Hematopoietic multipotent progenitor cell treated with erythropoietin and hydrocortisone succinate and interleukin-3 and kit ligand, for 6 days (in vitro differentiated cells): ENCODE measurements around the gene ARHGEF6.
A peak's percentile ranks its signal among the peaks of the same experiment; 100 is the strongest.

Experiments
- DNase-seq: peaks from one replicate; pipeline ENCODE4 v3.0.0-alpha.2; 2015

ARHGEF6 gene

DNA sequence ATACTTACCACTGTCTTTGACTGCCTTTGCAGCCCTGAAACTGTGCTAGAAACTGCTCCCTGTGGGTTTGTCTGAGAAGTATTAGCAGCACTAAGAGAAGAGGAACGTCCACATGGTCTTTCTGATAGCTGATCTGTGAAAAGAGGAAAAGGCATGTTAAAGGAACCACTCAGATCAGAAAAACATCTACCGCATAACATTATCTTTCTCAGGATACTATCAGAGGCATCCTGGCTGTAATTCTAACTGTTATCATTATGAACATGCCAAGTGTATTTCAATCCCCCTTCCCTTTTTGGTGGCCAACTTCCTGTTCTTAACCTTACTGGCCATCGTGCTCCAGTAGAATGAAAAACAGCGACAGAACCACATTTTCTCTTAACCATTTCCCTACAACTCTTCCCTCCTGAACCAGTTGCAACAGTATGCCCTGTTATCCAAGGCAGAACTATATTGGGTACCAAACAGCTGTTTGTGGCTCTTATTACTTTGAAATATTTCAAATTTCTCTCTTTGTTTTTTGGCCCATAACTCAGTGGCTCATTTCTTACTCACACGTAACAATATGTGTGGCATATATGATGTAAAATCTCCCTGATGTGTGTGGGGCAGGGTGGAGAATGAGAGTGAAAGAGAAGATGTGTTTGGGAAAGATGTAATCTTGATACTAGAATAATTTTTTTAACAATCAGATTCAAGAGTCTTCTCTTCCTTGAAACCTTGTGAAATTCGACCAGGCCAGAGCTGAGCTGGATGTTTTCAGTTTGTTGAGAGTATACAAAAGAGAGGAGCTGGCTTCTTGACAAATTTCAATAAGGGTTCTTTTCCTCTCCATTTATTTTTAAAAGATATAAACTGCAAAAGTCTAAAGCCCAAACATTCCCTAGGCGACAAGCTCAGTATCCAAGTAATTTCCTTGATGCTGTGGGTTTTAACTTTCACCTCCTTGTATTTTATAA is 35.2 kb downstream of the ARHGEF6 start:
- peak; percentile 71 for DNase-seq

- peak; percentile 44 for DNase-seq
These were observed 37.9 kb downstream of the ARHGEF6 start for GRCh38 chrX:136742721-136743379.

- DNase-seq, result no peak
These were observed 42.5 kb downstream of the ARHGEF6 start for GRCh38 chrX:136738049-136738729.

GRCh38 chrX:136736690-136737089 is 44.0 kb downstream of the ARHGEF6 start:
- DNase-seq, result no peak

DNA sequence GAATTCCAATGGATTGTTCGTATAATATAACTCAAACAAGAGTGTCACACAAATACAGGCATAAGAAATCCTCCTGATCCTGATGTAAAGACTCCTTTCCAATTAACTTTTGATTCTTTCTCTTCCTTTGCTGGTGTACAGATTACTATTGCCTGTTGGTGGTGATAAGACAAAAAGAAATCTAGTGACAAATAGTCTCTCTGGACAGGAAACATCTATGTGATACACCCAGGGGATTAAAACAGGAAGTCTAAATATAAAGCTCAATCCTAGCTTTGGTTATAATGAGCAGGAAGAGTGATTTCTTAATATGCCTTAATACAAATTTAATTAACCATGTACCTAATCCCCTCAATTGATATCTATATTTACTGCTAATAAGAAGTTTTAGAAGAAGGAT is 45.1 kb downstream of the ARHGEF6 start:
- DNase-seq, result peak; percentile 35

DNA sequence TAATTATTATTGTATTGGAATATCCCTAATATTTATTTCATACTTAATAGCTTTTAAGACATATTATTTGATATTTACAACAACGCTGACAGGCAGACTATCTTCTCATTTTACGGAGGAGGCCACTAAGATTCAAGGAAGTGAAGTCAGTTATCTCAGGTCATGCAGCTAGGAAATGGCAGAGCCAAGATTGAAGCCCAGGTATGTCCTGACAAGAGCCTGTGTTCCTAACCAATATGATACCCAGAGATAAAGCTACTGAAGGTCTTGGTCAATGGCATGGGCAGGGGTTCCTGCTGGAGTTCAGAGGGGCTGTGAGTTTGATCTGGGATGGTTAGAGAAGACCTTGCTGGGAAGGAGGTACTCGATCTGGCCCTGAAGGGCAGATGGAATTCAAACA is 47.1 kb downstream of the ARHGEF6 start:
- no peak for DNase-seq

DNA sequence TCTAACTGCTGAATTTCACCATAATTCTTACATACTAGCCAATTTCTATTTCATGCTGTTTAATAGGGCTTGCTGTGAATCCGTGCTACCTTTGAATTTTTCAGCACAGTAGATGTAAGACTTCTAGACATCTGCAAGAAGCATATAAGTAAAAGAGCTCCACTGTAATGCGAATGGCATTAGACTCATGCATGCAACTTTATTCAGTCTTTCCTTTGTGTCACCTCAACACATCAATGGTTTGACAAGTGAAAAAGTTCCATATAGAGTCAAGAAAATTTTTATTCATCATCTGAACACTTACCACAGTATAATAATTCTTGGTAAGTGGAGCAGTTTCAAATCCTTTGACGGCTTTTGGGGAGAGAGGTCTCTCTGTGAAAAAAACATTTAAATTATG is 48.9 kb downstream of the ARHGEF6 start:
- no peak for DNase-seq

DNA sequence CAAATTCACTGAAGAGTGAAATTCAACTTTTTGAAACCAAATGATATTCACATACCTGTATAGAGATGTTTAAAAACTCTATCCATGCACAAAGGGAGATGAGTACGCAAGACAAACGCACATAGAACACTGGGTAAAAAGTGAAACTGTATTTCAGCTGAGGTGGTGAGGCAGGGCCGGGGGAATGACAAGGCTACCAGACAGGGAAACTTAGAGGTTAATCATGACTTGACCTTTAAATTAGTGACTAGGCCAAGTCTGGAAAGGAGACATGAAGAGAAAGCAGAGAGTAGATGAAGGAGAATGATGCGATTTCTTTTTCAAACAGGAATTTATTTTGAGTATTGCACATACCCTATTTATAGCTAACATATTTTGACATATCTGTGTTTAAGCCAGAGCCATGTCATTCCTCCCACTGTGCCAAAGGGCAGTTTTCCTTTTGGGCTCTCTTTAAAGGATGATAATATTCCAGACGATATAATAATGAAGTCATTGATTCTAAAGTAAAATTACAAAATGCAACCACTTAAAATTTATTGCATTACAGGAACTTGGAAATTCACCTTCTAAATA is 49.4 kb downstream of the ARHGEF6 start:
- DNase-seq, result no peak

DNA sequence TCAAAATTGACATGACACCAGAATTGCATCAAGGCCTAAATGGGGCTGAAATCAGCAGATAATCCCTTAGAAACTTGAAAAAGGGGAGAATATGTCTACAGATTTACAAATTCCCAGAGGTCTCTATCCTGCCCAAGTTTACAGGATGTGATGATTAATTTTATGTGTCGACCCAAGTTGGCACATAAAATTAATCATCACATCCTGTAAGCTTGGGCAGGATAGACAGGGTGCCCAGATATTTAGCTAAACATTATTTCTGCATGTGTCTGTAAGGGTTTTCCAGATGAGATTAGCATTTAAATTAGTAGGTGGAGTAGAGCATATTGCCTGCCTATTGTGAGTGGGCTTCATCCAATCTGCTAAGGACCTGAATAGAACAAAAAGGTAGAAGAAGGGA is 52.3 kb downstream of the ARHGEF6 start:
- DNase-seq, result no peak

DNA sequence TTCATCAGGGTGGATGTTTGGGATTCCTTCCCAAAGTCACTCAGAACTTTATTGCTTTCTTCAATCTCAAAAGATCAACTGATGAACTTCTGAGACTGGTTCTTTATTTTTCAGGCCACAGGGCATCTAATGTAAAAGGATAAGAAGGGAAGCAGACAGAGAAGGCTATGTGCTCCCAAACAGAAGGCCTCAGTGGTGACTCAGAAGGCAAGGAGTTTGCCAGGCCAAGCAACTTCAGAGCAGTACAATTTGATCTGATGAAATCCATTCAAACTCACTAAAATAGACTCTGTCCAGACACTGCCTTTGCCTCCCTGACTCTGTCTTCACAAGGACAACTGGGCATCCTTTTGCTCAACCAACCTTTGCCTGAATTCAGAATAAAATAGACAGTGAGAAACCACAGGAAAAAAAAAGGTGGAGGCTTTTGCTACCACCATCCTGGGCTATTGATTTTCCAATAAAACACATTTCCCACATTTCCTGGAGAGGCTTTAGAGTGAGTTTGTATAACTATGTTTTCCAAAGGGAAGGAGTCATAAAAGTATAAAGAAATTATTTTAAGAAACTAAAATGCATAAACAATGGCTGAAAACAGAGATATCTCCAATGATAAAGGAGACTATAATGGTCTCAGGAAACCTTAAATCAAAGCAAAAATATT is 55.2 kb downstream of the ARHGEF6 start:
- no peak for DNase-seq

GRCh38 chrX:136718091-136718490 is 62.6 kb downstream of the ARHGEF6 start:
- DNase-seq, result no peak

GRCh38 chrX:136714626-136715599 is 65.8 kb downstream of the ARHGEF6 start:
- DNase-seq, result no peak

DNA sequence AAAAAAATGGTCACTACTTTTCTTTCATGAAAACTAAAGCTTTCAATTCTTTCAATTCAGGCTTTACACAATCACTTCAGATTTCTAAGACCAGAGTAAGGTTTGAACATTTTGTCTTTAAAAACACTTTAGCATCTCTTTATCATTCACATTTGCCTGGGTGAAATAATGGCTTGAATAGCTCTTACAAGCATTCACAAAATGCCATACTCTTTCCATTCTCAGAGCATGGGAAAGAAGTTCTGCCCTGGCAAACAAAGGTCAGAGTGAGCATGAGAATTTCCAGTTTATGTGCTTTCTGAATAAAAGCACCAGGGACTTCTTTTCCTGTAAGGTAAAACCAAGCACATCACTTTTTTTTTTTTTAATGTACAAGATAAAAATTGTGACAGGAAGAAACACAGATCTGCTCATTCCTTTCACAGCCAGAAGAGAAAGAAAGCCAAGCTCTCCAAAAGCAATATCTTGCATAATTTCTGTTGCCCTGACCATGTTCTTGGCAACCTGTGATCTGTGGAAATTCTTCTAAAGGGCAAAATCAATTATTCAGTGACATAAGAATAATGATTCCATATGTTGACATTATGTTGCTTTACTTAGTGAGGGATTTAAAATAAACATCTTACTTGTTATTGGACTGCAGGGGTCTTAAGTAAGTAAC is 68.0 kb downstream of the ARHGEF6 start:
- no peak for DNase-seq

DNA sequence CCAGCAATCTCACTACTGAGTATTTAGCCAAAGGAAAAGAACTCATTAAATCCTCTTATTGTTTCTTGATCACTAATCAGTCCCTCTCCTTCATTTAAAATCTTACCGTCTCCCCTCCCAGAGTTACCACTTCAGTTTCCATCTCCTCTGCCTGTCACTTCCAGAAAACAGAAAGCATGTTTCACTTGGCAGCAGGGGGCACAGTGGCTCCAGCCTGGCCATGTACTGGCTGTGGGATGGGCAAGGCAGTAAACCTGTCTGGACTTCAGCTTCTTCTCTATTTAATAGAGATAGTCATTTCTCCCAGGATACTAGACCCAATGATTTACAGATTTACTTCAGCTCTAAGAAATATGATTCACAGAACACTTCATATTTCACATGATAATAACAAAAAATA is 69.6 kb downstream of the ARHGEF6 start:
- peak; percentile 56 for DNase-seq

DNA sequence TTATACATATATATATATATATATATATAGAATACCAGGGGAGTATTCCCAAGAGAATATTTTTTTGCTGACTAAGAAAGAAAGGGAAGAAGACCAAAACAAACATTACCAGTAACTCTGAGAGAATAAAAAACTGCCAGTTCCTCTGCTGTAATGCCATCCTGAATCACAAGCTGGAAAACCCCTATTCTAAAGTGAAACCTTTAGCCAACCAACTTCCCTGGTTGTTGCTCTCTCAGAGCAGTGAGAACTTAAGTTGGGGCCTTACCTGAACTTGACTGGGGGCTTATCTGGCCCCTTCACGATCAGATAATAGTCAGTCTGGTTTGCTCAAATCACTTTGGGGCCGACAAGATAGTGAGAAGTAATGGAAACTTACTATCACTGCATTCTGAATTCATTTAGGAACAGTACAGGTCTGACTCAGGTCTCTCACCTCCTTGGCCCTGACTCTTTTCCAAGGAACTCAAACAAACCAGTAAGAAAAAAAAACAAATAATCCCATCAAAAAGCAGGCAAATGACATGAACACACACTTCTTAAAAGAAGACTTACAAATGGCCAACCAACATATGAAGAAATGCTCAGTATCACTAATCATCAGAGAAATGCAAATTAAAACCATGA is 70.3 kb downstream of the ARHGEF6 start:
- no peak for DNase-seq

DNA sequence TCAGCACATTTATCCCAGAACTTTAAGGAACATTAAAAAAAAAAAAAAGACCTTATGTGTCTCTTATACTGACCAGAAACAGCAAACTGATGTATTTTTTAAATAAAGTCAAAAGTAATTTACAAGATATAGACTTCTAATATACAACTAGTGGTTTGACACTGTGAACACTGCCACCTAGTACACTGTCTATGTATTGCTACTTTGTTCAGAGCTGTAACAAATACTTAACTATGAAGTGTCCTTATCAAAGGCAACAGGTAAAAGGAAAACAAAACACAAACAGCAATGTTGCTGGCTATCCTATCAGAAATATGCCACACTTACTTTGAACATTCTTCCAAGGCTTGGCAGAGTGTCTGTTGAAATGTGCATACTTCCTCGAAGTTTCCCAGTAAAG is 72.4 kb downstream of the ARHGEF6 start:
- DNase-seq, result peak; percentile 67

DNA sequence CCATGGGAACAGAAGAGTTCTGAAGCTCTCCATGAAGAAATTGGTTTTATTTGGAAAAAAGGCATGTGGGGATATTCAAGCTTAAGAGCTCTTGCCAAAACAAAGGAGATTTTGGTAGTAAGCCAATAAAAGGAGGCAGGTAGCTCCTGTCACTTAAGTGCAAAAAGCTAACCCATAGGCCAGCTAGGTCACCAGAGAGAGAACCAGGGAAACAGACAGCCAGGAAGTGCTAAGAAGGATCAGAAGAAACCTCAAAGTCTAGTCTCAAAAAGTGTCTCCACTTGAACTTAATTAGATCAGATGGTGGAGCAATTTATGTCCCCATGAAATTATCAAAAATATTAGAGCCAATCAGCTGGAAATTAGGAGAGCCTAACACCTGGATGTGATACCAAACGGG is 83.6 kb downstream of the ARHGEF6 start:
- DNase-seq, result no peak

- peak; percentile 76 for DNase-seq
These were observed 86.2 kb downstream of the ARHGEF6 start for GRCh38 chrX:136694431-136695087.

DNA sequence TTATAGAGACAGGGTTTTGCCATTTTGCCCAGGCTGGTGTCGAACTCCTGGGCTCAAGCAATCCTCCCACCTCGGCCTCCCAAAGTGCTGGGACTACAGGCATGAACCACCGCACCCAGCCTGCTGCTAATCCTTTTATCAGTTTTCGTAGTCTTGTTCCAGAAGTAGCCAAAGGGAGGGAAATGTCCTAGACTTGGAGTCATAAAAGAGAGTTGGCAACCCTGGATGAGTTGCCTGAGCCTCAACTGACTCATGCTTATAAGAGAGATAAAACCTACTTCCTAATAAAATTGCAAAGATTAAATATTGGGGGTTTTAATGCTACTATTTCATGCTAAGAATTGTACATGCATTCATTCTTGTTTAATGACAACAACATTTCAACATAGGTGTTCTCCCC is 88.5 kb downstream of the ARHGEF6 start:
- no peak for DNase-seq
